ENCODE data around the gene MAP2K5. TPM values are rescaled to one million over a fixed set of nuclear protein-coding genes. Genes with fewer than 3 reads are reported as not detected.
"Not testable (repeated sequence)": the region's sequence is repeated elsewhere in the genome, so short reads cannot be mapped to it uniquely, and the experiment has no call there.

The MAP2K5 gene
- total RNA-seq, 2 donors from 2014 or later: 10.7 to 15.7 TPM

GRCh38 chr15:67670647-67671305 lies 128.3 kb downstream of the MAP2K5 start:
- Histone ChIP-seq H3K36me3 (no peaks in the 10 kb centered on the region), H3K27me3 (replicated peaks; ENCODE audit: insufficient read depth) (no peaks in the 10 kb centered on the region), H3K4me1 (replicated peaks) (no peaks in the 10 kb centered on the region), H3K9me3 (no peaks in the 10 kb centered on the region), H3K4me3 (no peak overlapping the region), H3K27ac (no peak overlapping the region)
- no peak for DNase-seq (ENCODE audit: low spot score)
- intact Hi-C loops (cut with DNase I): no loop called here
- 75% methylated on average over 2 of the region's 2 CpGs for WGBS
- TF ChIP-seq POLR2AphosphoS5 (IDR thresholded peaks at IDR 0.05) (no peak), POLR2A (IDR thresholded peaks at IDR 0.05) (no peak), CTCF (IDR thresholded peaks at IDR 0.05) (no peak)

GRCh38 chr15:67672834-67673233 lies 130.3 kb downstream of the MAP2K5 start:
- H3K4me3 ChIP-seq; H3K27me3 ChIP-seq (replicated peaks; ENCODE audit: insufficient read depth); DNase-seq (ENCODE audit: low spot score); H3K27ac ChIP-seq; H3K36me3 ChIP-seq; intact Hi-C loops (cut with DNase I); H3K4me1 ChIP-seq (replicated peaks); H3K9me3 ChIP-seq: not testable (repeated sequence)
- 93% methylated on average over 2 of the region's 2 CpGs for WGBS

- no peaks in the 10 kb centered on the region for H3K9me3 ChIP-seq
- no peaks in the 10 kb centered on the region for H3K27me3 ChIP-seq (replicated peaks; ENCODE audit: insufficient read depth)
- H3K4me3 ChIP-seq: no peak overlapping the region
- no peak for DNase-seq (ENCODE audit: low spot score)
- no peaks in the 10 kb centered on the region for H3K36me3 ChIP-seq
- H3K4me1 ChIP-seq (replicated peaks): no peaks in the 10 kb centered on the region
- no peak overlapping the region for H3K27ac ChIP-seq
- TF ChIP-seq POLR2A (IDR thresholded peaks at IDR 0.05) (no peak), CTCF (IDR thresholded peaks at IDR 0.05) (no peak), POLR2AphosphoS5 (IDR thresholded peaks at IDR 0.05) (no peak)
- intact Hi-C loops (cut with DNase I): no loop called here
- 65% methylated on average over 3 of the region's 3 CpGs for whole genome bisulfite sequencing
Measured at GRCh38 chr15:67674983-67675382, 132.5 kb downstream of the MAP2K5 start.

GRCh38 chr15:67678089-67678488 lies 135.6 kb downstream of the MAP2K5 start:
- WGBS: 88% methylated on average over 2 of the region's 2 CpGs
- H3K27me3 ChIP-seq (replicated peaks; ENCODE audit: insufficient read depth): no peaks in the 10 kb centered on the region
- H3K27ac ChIP-seq: no peak overlapping the region
- H3K4me3 ChIP-seq: no peak overlapping the region
- no peaks in the 10 kb centered on the region for H3K9me3 ChIP-seq
- DNase-seq (ENCODE audit: low spot score): no peak
- TF ChIP-seq POLR2AphosphoS5 (IDR thresholded peaks at IDR 0.05): no peak
- TF ChIP-seq POLR2A (IDR thresholded peaks at IDR 0.05): no peak
- intact Hi-C loops (cut with DNase I): no loop called here
- H3K36me3 ChIP-seq: no peaks in the 10 kb centered on the region
- H3K4me1 ChIP-seq (replicated peaks): no peaks in the 10 kb centered on the region

- H3K4me1 ChIP-seq (replicated peaks): no peaks in the 10 kb centered on the region
- H3K27me3 ChIP-seq (replicated peaks; ENCODE audit: insufficient read depth): no peaks in the 10 kb centered on the region
- no peak for TF ChIP-seq POLR2AphosphoS5 (IDR thresholded peaks at IDR 0.05)
- TF ChIP-seq POLR2A (IDR thresholded peaks at IDR 0.05): no peak
- TF ChIP-seq CTCF (IDR thresholded peaks at IDR 0.05): no peak
- WGBS: 88% methylated on average over 5 of the region's 5 CpGs
- H3K36me3 ChIP-seq: no peaks in the 10 kb centered on the region
- intact Hi-C loops (cut with DNase I): no loop called here
- no peaks in the 10 kb centered on the region for H3K9me3 ChIP-seq
- no peak for DNase-seq (ENCODE audit: low spot score)
- H3K27ac ChIP-seq: no peak overlapping the region
- no peak overlapping the region for H3K4me3 ChIP-seq
Measured at GRCh38 chr15:67678993-67679392, 136.5 kb downstream of the MAP2K5 start.

- WGBS: 43% methylated on average over 2 of the region's 2 CpGs
- H3K4me1 ChIP-seq (replicated peaks): no peaks in the 10 kb centered on the region
- intact Hi-C loops (cut with DNase I): no loop called here
- no peaks in the 10 kb centered on the region for H3K36me3 ChIP-seq
- no peak for DNase-seq (ENCODE audit: low spot score)
- H3K27me3 ChIP-seq (replicated peaks; ENCODE audit: insufficient read depth): no peaks in the 10 kb centered on the region
- H3K4me3 ChIP-seq: no peak overlapping the region
- no peaks in the 10 kb centered on the region for H3K9me3 ChIP-seq
- no peak overlapping the region for H3K27ac ChIP-seq
- TF ChIP-seq POLR2AphosphoS5 (IDR thresholded peaks at IDR 0.05) (no peak), POLR2A (IDR thresholded peaks at IDR 0.05) (no peak), CTCF (IDR thresholded peaks at IDR 0.05) (no peak)
Measured at GRCh38 chr15:67680641-67681040, 138.1 kb downstream of the MAP2K5 start.
